Spleen (tissue), 11 donors: ENCODE data around the gene PARD6A. TPM values are rescaled to one million over a fixed set of nuclear protein-coding genes. Genes with fewer than 3 reads are reported as not detected.
A peak's percentile ranks its signal among the peaks of the same experiment; 100 is the strongest.

ENCODE experiments used
- DNase-seq: peaks from one replicate; pipeline ENCODE4 v3.0.0-alpha.2; 2020
- H3K27ac ChIP-seq, 8 donors: fragments of 200-600 bp; sonication (generic) in 7 of 8; 1 replicate in 4 of 8; 2 replicates in 4 of 8; pipeline versions ENCODE4 v1.5.0 to v1.8.0; 2016 to 2021; ENCODE audit warnings: inconsistent platforms in 4 of 8, mild to moderate bottlenecking in 4 of 8, moderate library complexity in 1 of 8
- H3K27me3 ChIP-seq, 7 donors: fragments of 200-600 bp; sonication (generic) in 6 of 7; replicated peaks in 1 of 7; 1 replicate in 4 of 7; 2 replicates in 3 of 7; pipeline versions ENCODE4 v1.5.0 to v1.8.0; 2016 to 2021; ENCODE audit warnings: inconsistent platforms in 3 of 7, mild to moderate bottlenecking in 1 of 7
- H3K36me3 ChIP-seq, 6 donors: fragments of 200-600 bp; sonication (generic) in 5 of 6; 1 replicate in 4 of 6; 2 replicates in 2 of 6; pipeline versions ENCODE4 v1.5.0 to v1.8.0; 2016 to 2021; ENCODE audit warnings: inconsistent platforms in 2 of 6
- H3K4me1 ChIP-seq, 6 donors: fragments of 200-600 bp; sonication (generic) in 5 of 6; 1 replicate in 3 of 6; 2 replicates in 3 of 6; pipeline versions ENCODE4 v1.5.0 to v1.8.0; 2016 to 2021; ENCODE audit warnings: inconsistent platforms in 3 of 6
- H3K4me3 ChIP-seq, 8 donors: fragments of 200-600 bp; sonication (generic) in 7 of 8; 1 replicate in 4 of 8; 2 replicates in 4 of 8; pipeline versions ENCODE4 v1.5.0 to v1.8.0; 2016 to 2021; ENCODE audit warnings: inconsistent platforms in 4 of 8, mild to moderate bottlenecking in 4 of 8, moderate library complexity in 2 of 8
- H3K9me3 ChIP-seq, 8 donors: fragments of 200-600 bp; sonication (generic) in 7 of 8; 1 replicate in 4 of 8; 2 replicates in 4 of 8; pipeline versions ENCODE4 v1.5.0 to v1.8.0; 2016 to 2021; ENCODE audit warnings: inconsistent platforms in 4 of 8
- CTCF ChIP-seq, 11 experiments: fragments of 200-600 bp in 7 of 11; fragments of 450-650 bp in 4 of 11; sonication (generic) in 4 of 11; IDR thresholded peaks in 8 of 11; conservative IDR thresholded peaks in 3 of 11; 1 replicate in 7 of 11; 2 replicates in 4 of 11; pipeline versions ENCODE4 v1.4.0 to v1.8.0; 2016 to 2021; ENCODE audit warnings: antibody characterized with exemption in 11 of 11, inconsistent platforms in 4 of 11, mild to moderate bottlenecking in 1 of 11
- POLR2A ChIP-seq, 3 donors: fragments of 450-650 bp; IDR thresholded peaks; one replicate each; pipeline ENCODE4 v1.5.1; 2017; ENCODE audit warnings: antibody characterized with exemption in 3 of 3, mild to moderate bottlenecking in 1 of 3
- POLR2AphosphoS5 ChIP-seq, 3 donors: sonication (generic); formaldehyde crosslinking; IDR thresholded peaks; one replicate each; pipeline ENCODE4 v1.5.1; 2017; ENCODE audit warnings: antibody characterized with exemption in 3 of 3
- WGBS, 5 donors: extraction: QIAGEN DNeasy Blood & Tissue Kit in 3 of 5; methylation state at CpG; one replicate each; pipeline versions ENCODE4 v1.1.5 to v1.1.7; 2013 to 2018; 5-methylcytosine and 5-hydroxymethylcytosine counted together
- intact Hi-C: fragments of 100-400 bp; cut with DNase I; formaldehyde crosslinking; loops from one replicate; pipeline ENCODE4 v1.15.0; 2023; ENCODE audit warnings: low total_unique reads
- polyA plus RNA-seq, 3 donors: library from polyadenylated mRNA; stranded (reverse); fragments of 200-250 nt; gene quantifications; one replicate each; pipeline ENCODE4 v1.2.1, GENCODE V29; 2013
- total RNA-seq, 7 donors: library from RNA; depleted of rRNA in 3 of 7; stranded (reverse); fragments of >200 nt in 3 of 7; fragmentation: NEBNext Ultra II Directional in 4 of 7; extraction: Animal tissue kit (Norgen Biotek cat#: 25700) in 4 of 7; gene quantifications; one replicate each; pipeline versions ENCODE4 v1.1.0 to v1.2.1, GENCODE V29; 2016 to 2021
- donor health status: healthy with polysubstance abuse.
- donor health status: DM: no; HTN: no; CAD: no; lungs with moderate emphysema.
- donor health status: DM: no; HTN: no; CAD: no.
- donor health status: Bipolar disorder and iron deficiency.
- donor health status: healthy.
- donor health status: DM: no; HTN: no; CAD: no.
- donor health status: DM: yes; HTN: yes; CAD: no.

Gene PARD6A
- total and polyA plus RNA-seq, 10 donors = 3.3 to 13.8 (median 6.7) TPM

DNA sequence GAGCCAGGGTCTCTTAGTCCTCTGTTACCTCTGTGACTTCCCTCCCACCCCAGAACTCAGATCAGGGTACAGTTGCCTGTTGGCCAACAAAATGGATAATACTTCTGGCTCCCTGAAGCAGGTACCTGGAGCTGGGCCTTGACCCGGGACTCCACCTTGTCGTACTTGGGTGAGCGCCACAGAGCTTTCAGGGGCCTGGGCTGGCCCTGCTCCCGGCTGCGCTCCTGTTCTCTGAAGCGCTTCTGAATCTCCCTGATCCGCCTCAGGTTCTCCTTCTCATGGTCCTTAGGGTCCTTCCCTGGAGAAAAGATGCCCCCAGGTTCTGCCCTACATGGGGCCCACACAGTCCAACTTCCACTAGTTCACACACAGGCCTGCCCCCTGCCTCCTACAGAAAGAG lies 4.1 kb downstream of the PARD6A start:
- H3K9me3 ChIP-seq = no peaks in the 10 kb centered on the region
- H3K4me3 ChIP-seq = no peak overlapping the region
- WGBS, 5 donors = 94 to 100% (median 95%) methylated on average over 7 of the region's 7 CpGs
- intact Hi-C loops = no loop called here
- H3K36me3 ChIP-seq = peaks cover 0 to 30% (median 0%) of the 10 kb centered on the region in 6 donors
- no peaks in the 10 kb centered on the region for H3K27me3 ChIP-seq
- TF ChIP-seq POLR2A (IDR thresholded peaks at IDR 0.05) (no peak), CTCF (IDR thresholded peaks at IDR 0.05 in 8 of 11, conservative IDR thresholded peaks at IDR 0.05 in 3 of 11) (no peak), POLR2AphosphoS5 (IDR thresholded peaks at IDR 0.05) (no peak)
- no peak for DNase-seq
- peaks cover 30 to 77% (median 54%) of the 10 kb centered on the region in 6 donors for H3K4me1 ChIP-seq
- no peak overlapping the region for H3K27ac ChIP-seq

GRCh38 chr16:67665598-67665997 lies 4.8 kb downstream of the PARD6A start:
- H3K4me1 ChIP-seq = peaks cover 30 to 80% (median 56%) of the 10 kb centered on the region in 6 donors
- intact Hi-C loops = no loop called here
- peaks cover 0 to 30% (median 0%) of the 10 kb centered on the region in 6 donors for H3K36me3 ChIP-seq
- H3K27ac ChIP-seq = peak overlapping the region in 5 of 8 donors; percentile 89 to 95 (median 91)
- no peaks in the 10 kb centered on the region for H3K27me3 ChIP-seq
- DNase-seq = no peak
- 70 to 84% (median 77%) methylated on average over 5 of the region's 5 CpGs for WGBS, 5 donors
- H3K9me3 ChIP-seq = no peaks in the 10 kb centered on the region
- H3K4me3 ChIP-seq = peak overlapping the region in 6 of 8 donors; percentile 79 to 84 (median 80)
- no peak for TF ChIP-seq CTCF (IDR thresholded peaks at IDR 0.05 in 8 of 11, conservative IDR thresholded peaks at IDR 0.05 in 3 of 11)

- peak; percentile 89 for DNase-seq
- intact Hi-C loops = no loop called here
- Histone ChIP-seq H3K4me3 (peak overlapping the region; percentile 65 to 84 (median 80)), H3K4me1 (peaks cover 30 to 82% (median 54%) of the 10 kb centered on the region in 6 donors), H3K36me3 (peaks cover 0 to 30% (median 0%) of the 10 kb centered on the region in 6 donors), H3K27me3 (no peaks in the 10 kb centered on the region), H3K27ac (peak overlapping the region; percentile 74 to 95 (median 90)), H3K9me3 (no peaks in the 10 kb centered on the region)
- WGBS, 5 donors = 1 to 2% (median 1%) methylated on average over 15 to 46 of the region's 46 CpGs
- no peak for TF ChIP-seq CTCF (IDR thresholded peaks at IDR 0.05 in 8 of 11, conservative IDR thresholded peaks at IDR 0.05 in 3 of 11)
- peak in 1 of 3 donors; percentile 3 for TF ChIP-seq POLR2AphosphoS5 (IDR thresholded peaks at IDR 0.05)
These were observed 5.3 kb downstream of the PARD6A start for GRCh38 chr16:67666032-67666551.

GRCh38 chr16:67666559-67667452 lies 6.0 kb downstream of the PARD6A start, which contains the start of the genes C16orf86 and ENKD1:
Gene C16orf86, plus strand, starts transcription at chr16:67666814. Its CDS starts 157 bp downstream, at chr16:67666971.
Gene ENKD1, minus strand, starts transcription at chr16:67666750. Its CDS starts 308 bp downstream, at chr16:67666442.
- peak within 1 kb of the TSS; percentile 65 to 84 (median 80) for H3K4me3 ChIP-seq
- no peaks in the 10 kb centered on the region for H3K27me3 ChIP-seq
- peaks cover 24 to 81% (median 50%) of the 10 kb centered on the region in 6 donors for H3K4me1 ChIP-seq
- peak; percentile 97 for DNase-seq
- H3K9me3 ChIP-seq = no peaks in the 10 kb centered on the region
- H3K27ac ChIP-seq = peak within 1 kb of the TSS; percentile 74 to 95 (median 90)
- 5 to 8% (median 5%) methylated on average over 24 to 78 of the region's 78 CpGs for WGBS, 5 donors
- H3K36me3 ChIP-seq = peaks cover 0 to 30% (median 0%) of the 10 kb centered on the region in 6 donors
- TF ChIP-seq CTCF (IDR thresholded peaks at IDR 0.05 in 8 of 11, conservative IDR thresholded peaks at IDR 0.05 in 3 of 11) = peak in 1 of 11 experiments; percentile 15
- TF ChIP-seq POLR2AphosphoS5 (IDR thresholded peaks at IDR 0.05) = peak; percentile 76 to 89 (median 83)
- TF ChIP-seq POLR2A (IDR thresholded peaks at IDR 0.05) = peak in 1 of 3 donors; percentile 47
- intact Hi-C loops = no loop called here
